Measurements from ENCODE around the gene GALNT14.
"Not testable (repeated sequence)": the region's sequence is repeated elsewhere in the genome, so short reads cannot be mapped to it uniquely, and the experiment has no call there.

GALNT14 gene

DNA sequence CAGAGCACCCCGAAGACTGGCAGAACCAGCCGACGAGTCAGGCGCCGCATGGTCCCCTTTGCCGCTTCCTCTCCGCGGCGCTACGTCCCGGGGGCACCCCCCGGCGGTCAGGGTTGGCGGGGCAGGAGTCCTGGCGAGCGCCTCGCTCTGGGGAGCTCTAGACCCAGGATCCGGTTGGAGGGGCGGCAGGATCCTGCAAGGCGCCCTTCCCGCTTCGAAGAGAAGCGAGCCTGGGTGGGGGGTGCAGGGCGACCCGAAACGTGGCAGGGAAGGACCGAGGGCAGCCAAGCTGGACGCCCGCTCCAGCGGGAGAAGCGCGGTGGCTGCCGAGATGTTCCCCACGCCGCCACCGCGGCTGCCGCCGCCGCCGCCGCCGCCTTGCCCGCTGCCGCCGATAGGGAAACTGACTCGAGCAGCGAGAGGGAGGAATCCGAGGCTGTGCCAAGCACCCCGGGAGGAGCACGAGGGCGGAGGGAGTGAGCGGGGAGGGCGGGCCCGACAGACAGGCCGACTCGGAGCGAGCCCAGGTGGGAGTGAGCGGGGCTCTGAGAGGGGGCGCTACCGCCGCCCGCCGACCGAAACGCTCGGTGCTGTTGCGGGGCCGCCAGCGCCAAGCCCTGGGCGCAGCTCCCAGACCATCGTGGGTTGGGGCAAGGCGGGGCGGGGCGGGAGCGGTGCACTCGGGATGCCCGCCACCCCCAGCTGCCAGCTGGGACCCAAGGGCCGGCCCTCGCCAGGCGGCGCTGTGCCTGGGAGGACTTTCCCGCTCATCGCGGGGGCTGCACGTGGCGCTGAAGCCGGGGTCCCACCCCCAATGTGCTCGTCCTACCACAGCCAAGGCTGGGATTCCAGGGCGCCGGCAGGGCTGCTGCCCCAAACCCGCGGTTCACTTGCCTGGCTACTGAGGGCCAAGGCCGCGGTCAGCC, at the start of gene GALNT14:
GALNT14 (minus strand) TSS at position 404 of the 926 bp plus-strand sequence; CDS start at position 50, 354 bp downstream.
- peaks cover 69% of the 10 kb centered on the region for H3K27me3 ChIP-seq (ENCODE audit: insufficient read depth, low read length)
- no peaks in the 10 kb centered on the region for H3K9me3 ChIP-seq (ENCODE audit: low read length)
- no peak within 1 kb of the TSS for H3K4me3 ChIP-seq (ENCODE audit: low read length)
- no peaks in the 10 kb centered on the region for H3K36me3 ChIP-seq (ENCODE audit: insufficient read depth, low read length)
- H3K4me1 ChIP-seq (ENCODE audit: insufficient read depth, low read length) = no peaks in the 10 kb centered on the region
- H2AFZ ChIP-seq (ENCODE audit: low read depth, low read length) = peak within 1 kb of the TSS; percentile 85

- Histone ChIP-seq H3K36me3 (ENCODE audit: insufficient read depth, low read length) (no peaks in the 10 kb centered on the region), H2AFZ (ENCODE audit: low read depth, low read length) (no peak overlapping the region), H3K9me3 (ENCODE audit: low read length) (no peaks in the 10 kb centered on the region), H3K4me1 (ENCODE audit: insufficient read depth, low read length) (no peaks in the 10 kb centered on the region), H3K4me3 (ENCODE audit: low read length) (no peak overlapping the region), H3K27me3 (ENCODE audit: insufficient read depth, low read length) (peaks cover 4% of the 10 kb centered on the region)
These were observed 48.9 kb upstream of the GALNT14 start for GRCh38 chr2:31187166-31187565.

GRCh38 chr2:31183973-31184372, 45.7 kb upstream of the GALNT14 start:
- not testable (repeated sequence) for H3K4me3 ChIP-seq (ENCODE audit: low read length); H3K4me1 ChIP-seq (ENCODE audit: insufficient read depth, low read length); H3K9me3 ChIP-seq (ENCODE audit: low read length); H3K27me3 ChIP-seq (ENCODE audit: insufficient read depth, low read length); H3K36me3 ChIP-seq (ENCODE audit: insufficient read depth, low read length); H2AFZ ChIP-seq (ENCODE audit: low read depth, low read length)

DNA sequence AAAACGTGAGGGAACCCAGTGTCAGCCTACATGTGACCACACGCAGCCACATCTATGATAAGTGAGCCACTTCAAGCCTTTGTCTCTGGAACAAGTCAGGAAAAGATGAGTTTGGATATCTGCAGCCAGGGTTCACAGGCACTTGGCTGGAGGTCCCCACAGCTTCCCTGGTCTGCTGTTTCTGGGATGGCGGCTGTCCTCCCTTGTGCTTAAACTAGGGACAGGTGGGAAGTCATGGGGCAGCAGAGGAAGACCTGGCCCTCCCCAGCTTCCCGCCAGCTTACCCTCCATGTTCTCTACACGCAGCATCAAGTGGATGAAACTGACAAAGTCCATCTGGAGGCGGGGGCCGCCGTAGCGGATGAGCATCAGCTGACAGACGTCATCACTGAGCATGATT, 38.5 kb upstream of the GALNT14 start:
- Histone ChIP-seq H2AFZ (ENCODE audit: low read depth, low read length) (no peak overlapping the region), H3K27me3 (ENCODE audit: insufficient read depth, low read length) (peaks cover 6% of the 10 kb centered on the region), H3K4me3 (ENCODE audit: low read length) (no peak overlapping the region)

GRCh38 chr2:31171142-31171541, 32.9 kb upstream of the GALNT14 start:
- Histone ChIP-seq H3K36me3 (ENCODE audit: insufficient read depth, low read length) (no peaks in the 10 kb centered on the region), H3K27me3 (ENCODE audit: insufficient read depth, low read length) (peaks cover 6% of the 10 kb centered on the region), H3K4me3 (ENCODE audit: low read length) (no peak overlapping the region), H2AFZ (ENCODE audit: low read depth, low read length) (no peak overlapping the region), H3K9me3 (ENCODE audit: low read length) (no peaks in the 10 kb centered on the region), H3K4me1 (ENCODE audit: insufficient read depth, low read length) (no peaks in the 10 kb centered on the region)

More for the DNA sequence above, 38.5 kb upstream of the GALNT14 start:
- Histone ChIP-seq H3K36me3 (ENCODE audit: insufficient read depth, low read length) (no peaks in the 10 kb centered on the region), H3K4me1 (ENCODE audit: insufficient read depth, low read length) (no peaks in the 10 kb centered on the region), H3K9me3 (ENCODE audit: low read length) (no peaks in the 10 kb centered on the region)

DNA sequence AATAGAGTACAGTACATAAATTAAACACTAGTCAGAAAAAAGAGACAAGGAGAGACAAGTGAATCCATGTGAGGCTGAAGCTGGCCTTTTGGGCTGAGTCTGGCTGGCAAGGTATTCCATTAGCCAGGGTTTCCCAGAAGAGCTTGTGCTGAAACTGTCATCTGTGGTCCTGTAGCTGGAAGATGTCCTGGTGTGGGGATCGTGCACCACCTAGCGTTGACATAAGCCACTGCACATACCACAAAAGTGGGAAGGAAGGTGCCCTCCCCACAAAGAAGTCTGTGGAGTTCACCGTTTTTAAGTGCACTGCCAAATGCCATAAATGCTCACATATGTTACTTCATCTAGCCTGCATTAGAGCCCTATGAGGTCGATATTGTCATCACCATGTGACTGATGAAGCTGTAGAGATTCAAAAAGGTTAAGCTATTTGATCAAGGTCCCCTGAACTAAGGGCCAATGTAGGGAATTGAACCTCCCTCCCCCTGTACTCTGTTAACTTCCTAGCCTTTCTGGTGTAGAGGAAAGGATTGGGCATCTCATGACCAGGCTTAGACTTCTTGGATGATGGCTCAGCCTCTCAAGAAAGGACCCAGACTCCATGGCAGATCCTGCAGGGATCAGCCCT, 31.9 kb upstream of the GALNT14 start:
- Histone ChIP-seq H3K36me3 (ENCODE audit: insufficient read depth, low read length) (no peaks in the 10 kb centered on the region), H3K4me3 (ENCODE audit: low read length) (no peak overlapping the region), H2AFZ (ENCODE audit: low read depth, low read length) (no peak overlapping the region), H3K9me3 (ENCODE audit: low read length) (no peaks in the 10 kb centered on the region), H3K4me1 (ENCODE audit: insufficient read depth, low read length) (no peaks in the 10 kb centered on the region), H3K27me3 (ENCODE audit: insufficient read depth, low read length) (peaks cover 6% of the 10 kb centered on the region)

- no peak overlapping the region for H3K4me3 ChIP-seq (ENCODE audit: low read length)
- H3K27me3 ChIP-seq (ENCODE audit: insufficient read depth, low read length) = peaks cover 6% of the 10 kb centered on the region
- H3K36me3 ChIP-seq (ENCODE audit: insufficient read depth, low read length) = no peaks in the 10 kb centered on the region
- H3K4me1 ChIP-seq (ENCODE audit: insufficient read depth, low read length) = no peaks in the 10 kb centered on the region
- H2AFZ ChIP-seq (ENCODE audit: low read depth, low read length) = no peak overlapping the region
- no peaks in the 10 kb centered on the region for H3K9me3 ChIP-seq (ENCODE audit: low read length)
These were observed 30.1 kb upstream of the GALNT14 start for GRCh38 chr2:31168291-31168690.

DNA sequence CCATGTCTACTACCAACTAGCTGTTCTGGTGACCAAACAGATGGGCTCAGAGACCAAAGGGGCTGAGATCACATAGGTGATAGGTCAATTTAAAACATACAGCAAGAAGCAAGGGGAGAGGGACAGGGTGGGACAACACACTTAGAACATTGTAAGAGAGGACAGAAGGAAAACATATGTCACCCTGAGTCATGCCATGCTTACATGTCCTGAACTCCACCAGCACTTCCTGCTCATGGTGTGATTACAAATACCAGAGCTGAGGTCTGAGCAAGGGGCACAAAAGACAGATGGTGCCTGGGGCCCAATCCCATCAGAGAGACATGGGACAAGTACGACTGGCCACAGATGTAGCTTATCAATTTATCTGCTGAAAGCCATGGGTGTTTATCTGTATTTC, 28.7 kb upstream of the GALNT14 start:
- Histone ChIP-seq H3K36me3 (ENCODE audit: insufficient read depth, low read length) (no peaks in the 10 kb centered on the region), H3K4me1 (ENCODE audit: insufficient read depth, low read length) (no peaks in the 10 kb centered on the region), H3K27me3 (ENCODE audit: insufficient read depth, low read length) (peaks cover 1% of the 10 kb centered on the region), H3K9me3 (ENCODE audit: low read length) (no peaks in the 10 kb centered on the region), H3K4me3 (ENCODE audit: low read length) (no peak overlapping the region), H2AFZ (ENCODE audit: low read depth, low read length) (no peak overlapping the region)

- no peaks in the 10 kb centered on the region for H3K9me3 ChIP-seq (ENCODE audit: low read length)
- H3K4me3 ChIP-seq (ENCODE audit: low read length) = no peak overlapping the region
- no peaks in the 10 kb centered on the region for H3K27me3 ChIP-seq (ENCODE audit: insufficient read depth, low read length)
- no peaks in the 10 kb centered on the region for H3K4me1 ChIP-seq (ENCODE audit: insufficient read depth, low read length)
- H3K36me3 ChIP-seq (ENCODE audit: insufficient read depth, low read length) = no peaks in the 10 kb centered on the region
- no peak overlapping the region for H2AFZ ChIP-seq (ENCODE audit: low read depth, low read length)
These were observed 24.8 kb upstream of the GALNT14 start for GRCh38 chr2:31163011-31163539.

GRCh38 chr2:31161637-31162036, 23.4 kb upstream of the GALNT14 start:
- Histone ChIP-seq H3K4me1 (ENCODE audit: insufficient read depth, low read length) (no peaks in the 10 kb centered on the region), H2AFZ (ENCODE audit: low read depth, low read length) (no peak overlapping the region), H3K4me3 (ENCODE audit: low read length) (no peak overlapping the region), H3K27me3 (ENCODE audit: insufficient read depth, low read length) (no peaks in the 10 kb centered on the region), H3K36me3 (ENCODE audit: insufficient read depth, low read length) (no peaks in the 10 kb centered on the region), H3K9me3 (ENCODE audit: low read length) (no peaks in the 10 kb centered on the region)

- H3K27me3 ChIP-seq (ENCODE audit: insufficient read depth, low read length) = peaks cover 4% of the 10 kb centered on the region
- no peaks in the 10 kb centered on the region for H3K4me1 ChIP-seq (ENCODE audit: insufficient read depth, low read length)
- H3K9me3 ChIP-seq (ENCODE audit: low read length) = no peaks in the 10 kb centered on the region
- H3K36me3 ChIP-seq (ENCODE audit: insufficient read depth, low read length) = no peaks in the 10 kb centered on the region
- no peak overlapping the region for H2AFZ ChIP-seq (ENCODE audit: low read depth, low read length)
- H3K4me3 ChIP-seq (ENCODE audit: low read length) = no peak overlapping the region
These were observed 13.3 kb upstream of the GALNT14 start for GRCh38 chr2:31151501-31151900.

DNA sequence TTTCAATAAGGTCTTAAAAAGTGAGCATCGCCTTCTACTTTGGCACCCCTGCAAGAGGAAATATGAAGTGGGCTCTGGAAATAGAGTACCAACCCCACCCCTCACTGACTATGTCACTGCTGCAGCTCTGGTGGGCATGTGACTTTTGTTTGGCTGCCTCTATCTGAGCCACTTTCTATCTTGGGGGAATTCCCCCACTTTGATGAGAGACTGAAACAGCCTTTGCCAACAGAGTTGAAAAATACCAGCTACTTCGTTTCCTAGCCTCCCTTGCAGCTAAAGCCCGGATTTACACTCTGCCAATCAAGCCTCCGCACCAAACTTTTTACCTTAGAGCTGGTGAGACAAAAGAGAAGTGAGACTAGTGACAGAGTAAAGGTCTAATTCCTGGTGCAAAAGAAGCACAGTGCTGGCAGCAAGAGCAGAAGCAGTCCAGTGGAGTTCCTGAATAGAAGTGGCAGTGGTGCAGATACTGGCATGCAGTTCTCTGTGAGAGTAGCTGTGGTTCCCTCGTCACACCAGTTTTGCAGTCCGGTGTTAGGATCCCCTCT, 12.0 kb upstream of the GALNT14 start:
- no peak overlapping the region for H3K4me3 ChIP-seq (ENCODE audit: low read length)
- H3K9me3 ChIP-seq (ENCODE audit: low read length) = no peaks in the 10 kb centered on the region
- peaks cover 6% of the 10 kb centered on the region for H3K27me3 ChIP-seq (ENCODE audit: insufficient read depth, low read length)
- H2AFZ ChIP-seq (ENCODE audit: low read depth, low read length) = no peak overlapping the region
- H3K4me1 ChIP-seq (ENCODE audit: insufficient read depth, low read length) = no peaks in the 10 kb centered on the region
- H3K36me3 ChIP-seq (ENCODE audit: insufficient read depth, low read length) = no peaks in the 10 kb centered on the region

DNA sequence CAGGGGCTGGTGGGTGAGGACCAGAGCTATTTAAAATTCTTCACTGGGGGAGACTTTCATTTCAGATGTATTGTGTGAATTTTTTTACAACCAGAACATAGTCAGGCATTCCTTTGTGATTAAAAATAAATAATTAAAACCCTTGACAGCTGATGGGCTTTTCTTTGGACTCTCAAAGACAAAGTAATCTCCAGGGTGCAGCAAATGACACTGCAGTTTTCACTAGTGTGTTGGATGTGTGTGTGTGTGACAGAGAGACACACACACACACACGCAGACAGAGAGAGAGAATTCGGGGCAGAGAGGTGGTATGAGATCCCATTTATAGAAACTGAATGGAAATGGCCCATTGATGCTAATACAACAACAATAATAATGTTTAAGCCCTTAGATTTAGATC, 10.3 kb upstream of the GALNT14 start:
- H2AFZ ChIP-seq (ENCODE audit: low read depth, low read length) = no peak overlapping the region
- H3K9me3 ChIP-seq (ENCODE audit: low read length) = no peaks in the 10 kb centered on the region
- H3K4me1 ChIP-seq (ENCODE audit: insufficient read depth, low read length) = no peaks in the 10 kb centered on the region
- H3K4me3 ChIP-seq (ENCODE audit: low read length) = no peak overlapping the region
- H3K36me3 ChIP-seq (ENCODE audit: insufficient read depth, low read length) = no peaks in the 10 kb centered on the region
- H3K27me3 ChIP-seq (ENCODE audit: insufficient read depth, low read length) = peaks cover 10% of the 10 kb centered on the region
